Activated naive CD4-positive, alpha-beta T cell treated with anti-CD3 and anti-CD28 coated beads, Interleukin-2, amount 50 U/mL, for 72 hours (primary cell): Measurements from ENCODE around the gene CD244. TPM values are rescaled to one million over a fixed set of nuclear protein-coding genes. Genes with fewer than 3 reads are reported as not detected.
"Not testable (repeated sequence)": the region's sequence is repeated elsewhere in the genome, so short reads cannot be mapped to it uniquely, and the experiment has no call there.

Source experiments
- ATAC-seq, 2 donors: fragments of 150-1000 bp; cut with Tn5 transposase; 2 replicates each; pipeline ENCODE4 v1.10.0; 2021; ENCODE audit warnings: mild to moderate bottlenecking in 2 of 2, moderate library complexity in 2 of 2
- DNase-seq, 2 donors: peaks; one replicate each; pipeline ENCODE4 v3.0.0; 2021 to 2022; ENCODE audit warnings: low spot score in 2 of 2
- H3K27ac Mint-ChIP-seq, 2 donors: one replicate each; pipeline ENCODE4 v1.8.0; 2022; ENCODE audit warnings: mild to moderate bottlenecking in 2 of 2, mixed read lengths in 2 of 2
- H3K36me3 Mint-ChIP-seq, 2 donors: one replicate each; pipeline ENCODE4 v1.8.0; 2022; ENCODE audit warnings: mixed read lengths in 2 of 2
- H3K9me3 Mint-ChIP-seq, 2 donors: one replicate each; pipeline ENCODE4 v1.8.0; 2022; ENCODE audit warnings: mixed read lengths in 2 of 2
- total RNA-seq, 2 donors: library from RNA; stranded (reverse); gene quantifications; one replicate each; pipeline ENCODE4 v1.2.3, GENCODE V29; 2022

Gene CD244
- total RNA-seq, 2 donors from 2014 or later: 0.36 TPM; not detected in 1

DNA sequence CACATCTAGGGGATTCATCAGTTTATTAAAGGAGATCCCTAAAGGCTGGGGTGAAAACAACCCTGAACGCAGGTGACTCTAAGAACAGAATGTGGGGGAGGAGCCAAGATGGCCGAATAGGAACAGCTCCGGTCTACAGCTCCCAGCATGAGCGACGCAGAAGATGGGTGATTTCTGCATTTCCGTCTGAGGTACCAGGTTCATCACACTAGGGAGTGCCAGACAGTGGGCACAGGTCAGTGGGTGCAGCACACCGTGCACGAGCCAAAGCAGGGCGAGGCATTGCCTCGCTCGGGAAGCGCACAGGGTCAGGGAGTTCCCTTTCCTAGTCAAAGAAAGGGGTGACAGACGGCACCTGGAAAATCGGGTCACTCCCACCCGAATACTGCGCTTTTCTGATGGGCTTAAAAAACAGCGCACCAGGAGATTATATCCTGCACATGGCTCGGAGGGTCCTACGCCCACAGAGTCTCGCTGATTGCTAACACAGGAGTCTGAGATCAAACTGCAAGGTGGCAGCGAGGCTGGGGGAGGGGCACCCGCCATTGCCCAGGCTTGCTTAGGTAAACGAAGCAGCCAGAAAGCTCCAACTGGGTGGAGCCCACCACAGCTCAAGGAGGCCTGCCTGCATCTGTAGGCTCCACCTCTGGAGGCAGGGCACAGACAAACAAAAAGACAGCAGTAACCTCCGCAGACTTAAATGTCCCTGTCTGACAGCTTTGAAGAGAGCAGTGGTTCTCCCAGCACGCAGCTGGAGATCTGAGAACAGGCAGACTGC lies 79.5 kb downstream of the CD244 start:
- not testable (repeated sequence) for H3K27ac Mint-ChIP-seq, H3K9me3 Mint-ChIP-seq, DNase-seq, ATAC-seq, H3K36me3 Mint-ChIP-seq

DNA sequence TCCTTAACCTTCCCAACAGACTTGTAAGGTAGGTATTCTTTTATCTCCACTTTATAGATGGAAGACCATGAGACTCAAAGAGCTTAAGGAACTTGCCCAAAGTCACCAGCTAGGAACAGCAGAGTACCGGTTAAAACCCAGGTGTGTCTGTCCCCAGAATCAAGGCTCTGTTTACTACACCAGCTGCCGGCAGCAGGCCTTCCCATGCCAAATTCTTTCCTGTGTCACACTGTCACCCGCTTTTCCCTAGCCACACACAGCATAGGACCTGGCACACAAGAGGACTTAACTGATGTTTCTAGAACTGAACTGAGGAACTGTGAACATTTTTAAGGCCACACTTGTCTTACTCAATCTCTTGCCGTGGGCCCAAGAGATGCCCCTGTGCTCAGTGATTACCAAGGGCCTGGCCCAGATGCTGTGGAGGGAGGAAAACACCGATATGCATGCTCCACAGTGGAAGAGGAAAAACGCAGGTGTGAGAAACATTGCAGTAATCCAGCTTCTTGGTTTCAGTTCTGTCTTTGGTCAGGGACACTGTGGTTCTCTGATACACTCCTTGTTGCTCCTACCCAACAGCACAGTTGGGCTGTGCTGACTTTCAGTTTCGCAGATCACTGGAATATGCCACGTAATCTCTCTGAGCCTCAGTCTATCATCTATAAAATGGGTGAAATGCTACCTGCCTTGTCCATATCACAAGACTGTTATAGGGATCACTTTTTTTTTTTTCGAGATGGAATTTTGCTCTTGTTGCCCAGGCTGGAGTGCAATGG lies 80.6 kb downstream of the CD244 start:
- H3K9me3 Mint-ChIP-seq: no peaks in the 10 kb centered on the region
- no peaks in the 10 kb centered on the region for H3K36me3 Mint-ChIP-seq
- DNase-seq: no peak
- ATAC-seq: peak; percentile 86 to 94
- peak overlapping the region; percentile 9 to 60 for H3K27ac Mint-ChIP-seq

DNA sequence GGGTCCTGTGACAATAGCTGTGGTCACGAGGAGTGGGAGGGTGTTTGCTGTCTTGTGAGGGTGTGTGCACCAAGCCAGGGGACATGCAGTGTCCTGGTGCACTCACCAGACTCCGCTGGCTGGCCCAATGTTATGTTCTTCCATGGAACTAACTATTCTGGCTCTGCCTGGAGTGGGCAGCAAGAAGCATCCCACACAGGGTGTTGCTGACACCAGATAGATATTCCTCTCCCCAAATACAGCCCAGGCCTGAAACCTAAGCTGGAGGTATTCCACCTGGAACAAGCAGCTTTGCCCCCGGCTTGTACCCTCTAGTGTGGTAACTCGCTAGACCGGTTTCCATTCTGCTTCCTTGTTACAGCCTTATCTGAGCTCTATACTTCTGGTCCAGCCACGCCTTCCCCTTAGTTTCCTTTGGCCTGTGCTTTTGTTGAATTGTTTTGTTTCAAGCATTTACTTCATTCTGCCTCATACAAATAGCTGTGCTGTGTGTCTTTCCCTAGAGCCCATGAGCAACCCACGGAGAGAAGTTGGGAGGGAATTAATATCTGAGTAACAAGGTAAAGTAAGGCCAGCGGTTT lies 81.4 kb downstream of the CD244 start:
- DNase-seq (no peak), ATAC-seq (no peak)
- Mint-ChIP-seq H3K36me3 (no peaks in the 10 kb centered on the region), H3K9me3 (no peaks in the 10 kb centered on the region), H3K27ac (no peak overlapping the region)

DNA sequence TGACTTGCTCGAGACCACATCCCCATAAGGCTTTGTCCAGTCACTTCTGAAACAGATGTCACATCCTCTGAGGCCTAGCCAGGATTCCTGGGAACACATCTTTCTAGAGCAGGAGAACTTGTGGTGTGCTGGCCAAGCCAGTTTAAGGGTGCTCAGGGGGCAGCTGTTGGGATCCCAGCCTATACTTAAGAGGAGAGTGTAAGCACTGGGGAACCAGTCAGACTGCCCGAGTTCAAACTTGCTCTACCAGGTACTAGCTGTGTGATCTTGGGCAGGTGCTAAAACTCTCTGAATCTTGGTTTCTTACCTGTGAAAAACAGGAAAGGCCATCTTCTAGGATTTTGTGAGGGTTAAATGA lies 82.3 kb downstream of the CD244 start:
- Mint-ChIP-seq H3K27ac (no peak overlapping the region), H3K9me3 (no peaks in the 10 kb centered on the region), H3K36me3 (no peaks in the 10 kb centered on the region)
- no peak for DNase-seq
- ATAC-seq: no peak

Other genes with a start within 250 kb of the CD244 start
- 10 to 100 TPM; 84.3 to 96.3 TPM for gene SLAMF1, start 215.8 kb downstream of the CD244 start, total RNA-seq
- gene CD48, start 151.1 kb downstream of the CD244 start, total RNA-seq: 100 to 1,000 TPM; 231 to 236 TPM
- gene SLAMF7, start 123.6 kb downstream of the CD244 start, total RNA-seq: 100 to 1,000 TPM in 1 of 2 donors, 10 to 100 TPM in 1; 70.9 to 112 TPM
- 1 to 10 TPM; 5.2 to 9.7 TPM for gene LY9, start 66.7 kb downstream of the CD244 start, total RNA-seq
- gene ITLN1, start 22.3 kb upstream of the CD244 start, total RNA-seq: not detected
- gene ITLN2, start 91.9 kb upstream of the CD244 start, total RNA-seq: not detected
- 10 to 100 TPM; 26.0 to 63.6 TPM for gene F11R, start 158.3 kb upstream of the CD244 start, total RNA-seq
- gene TSTD1, start 176.1 kb upstream of the CD244 start, total RNA-seq: 10 to 100 TPM; 59.3 to 66.8 TPM
- gene USF1, start 183.1 kb upstream of the CD244 start, total RNA-seq: 10 to 100 TPM; 50.8 to 90.6 TPM
- gene ARHGAP30, start 207.0 kb upstream of the CD244 start, total RNA-seq: 100 to 1,000 TPM; 116 to 180 TPM
- gene NECTIN4, start 226.7 kb upstream of the CD244 start, total RNA-seq: under 1 TPM in 1 of 2 donors, not detected in 1; 0.16 TPM
- gene KLHDC9, start 235.5 kb upstream of the CD244 start, total RNA-seq: 1 to 10 TPM in 1 of 2 donors, not detected in 1; 2.2 TPM